Measurements from ENCODE around the gene GAS7.

GRCh38 chr17:9900044-9900594 lies 298.3 kb downstream of the GAS7 start:
- no peak for TF ChIP-seq POLR2AphosphoS5 (IDR thresholded peaks at IDR 0.05; ENCODE audit: low read depth)
- TF ChIP-seq EZH2 (IDR thresholded peaks at IDR 0.05; ENCODE audit: low read depth, unreplicated experiment): no peak
- TF ChIP-seq, protein P1, sequence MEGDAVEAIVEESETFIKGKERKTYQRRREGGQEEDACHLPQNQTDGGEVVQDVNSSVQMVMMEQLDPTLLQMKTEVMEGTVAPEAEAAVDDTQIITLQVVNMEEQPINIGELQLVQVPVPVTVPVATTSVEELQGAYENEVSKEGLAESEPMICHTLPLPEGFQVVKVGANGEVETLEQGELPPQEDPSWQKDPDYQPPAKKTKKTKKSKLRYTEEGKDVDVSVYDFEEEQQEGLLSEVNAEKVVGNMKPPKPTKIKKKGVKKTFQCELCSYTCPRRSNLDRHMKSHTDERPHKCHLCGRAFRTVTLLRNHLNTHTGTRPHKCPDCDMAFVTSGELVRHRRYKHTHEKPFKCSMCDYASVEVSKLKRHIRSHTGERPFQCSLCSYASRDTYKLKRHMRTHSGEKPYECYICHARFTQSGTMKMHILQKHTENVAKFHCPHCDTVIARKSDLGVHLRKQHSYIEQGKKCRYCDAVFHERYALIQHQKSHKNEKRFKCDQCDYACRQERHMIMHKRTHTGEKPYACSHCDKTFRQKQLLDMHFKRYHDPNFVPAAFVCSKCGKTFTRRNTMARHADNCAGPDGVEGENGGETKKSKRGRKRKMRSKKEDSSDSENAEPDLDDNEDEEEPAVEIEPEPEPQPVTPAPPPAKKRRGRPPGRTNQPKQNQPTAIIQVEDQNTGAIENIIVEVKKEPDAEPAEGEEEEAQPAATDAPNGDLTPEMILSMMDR (conservative IDR thresholded peaks at IDR 0.05; ENCODE audit: low read depth in 2 of 2): no peak
- no peak for TF ChIP-seq CREB1 (CRISPR knock-in tag; IDR thresholded peaks at IDR 0.05; ENCODE audit: low read depth)
- TF ChIP-seq EZH2phosphoT487 (IDR thresholded peaks at IDR 0.05; ENCODE audit: unreplicated experiment): no peak
- TF ChIP-seq NANOG (IDR thresholded peaks at IDR 0.05; ENCODE audit: borderline replicate concordance): no peak
- TF ChIP-seq REST (IDR thresholded peaks at IDR 0.05; ENCODE audit: unreplicated experiment): no peak
- TF ChIP-seq, protein P2, sequence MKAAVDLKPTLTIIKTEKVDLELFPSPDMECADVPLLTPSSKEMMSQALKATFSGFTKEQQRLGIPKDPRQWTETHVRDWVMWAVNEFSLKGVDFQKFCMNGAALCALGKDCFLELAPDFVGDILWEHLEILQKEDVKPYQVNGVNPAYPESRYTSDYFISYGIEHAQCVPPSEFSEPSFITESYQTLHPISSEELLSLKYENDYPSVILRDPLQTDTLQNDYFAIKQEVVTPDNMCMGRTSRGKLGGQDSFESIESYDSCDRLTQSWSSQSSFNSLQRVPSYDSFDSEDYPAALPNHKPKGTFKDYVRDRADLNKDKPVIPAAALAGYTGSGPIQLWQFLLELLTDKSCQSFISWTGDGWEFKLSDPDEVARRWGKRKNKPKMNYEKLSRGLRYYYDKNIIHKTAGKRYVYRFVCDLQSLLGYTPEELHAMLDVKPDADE (IDR thresholded peaks at IDR 0.05): no peak
- TF ChIP-seq ZNF462 (CRISPR knock-in tag; IDR thresholded peaks at IDR 0.05): no peak
- TF ChIP-seq JUNB (IDR thresholded peaks at IDR 0.05; ENCODE audit: unreplicated experiment): no peak
- TF ChIP-seq ZNF331 (CRISPR knock-in tag; IDR thresholded peaks at IDR 0.05; ENCODE audit: low read depth): no peak
- no peak for TF ChIP-seq STAT1 (IDR thresholded peaks at IDR 0.05; ENCODE audit: unreplicated experiment)
- TF ChIP-seq ZNF114 (CRISPR knock-in tag; IDR thresholded peaks at IDR 0.05): no peak
